Measurements from ENCODE around the gene TECTA. TPM values are rescaled to one million over a fixed set of nuclear protein-coding genes. Genes with fewer than 3 reads are reported as not detected.
"Not testable (repeated sequence)": the region's sequence is repeated elsewhere in the genome, so short reads cannot be mapped to it uniquely, and the experiment has no call there.

The TECTA gene
- total RNA-seq, 1 donor from 2014 or later: 0.28 TPM

DNA sequence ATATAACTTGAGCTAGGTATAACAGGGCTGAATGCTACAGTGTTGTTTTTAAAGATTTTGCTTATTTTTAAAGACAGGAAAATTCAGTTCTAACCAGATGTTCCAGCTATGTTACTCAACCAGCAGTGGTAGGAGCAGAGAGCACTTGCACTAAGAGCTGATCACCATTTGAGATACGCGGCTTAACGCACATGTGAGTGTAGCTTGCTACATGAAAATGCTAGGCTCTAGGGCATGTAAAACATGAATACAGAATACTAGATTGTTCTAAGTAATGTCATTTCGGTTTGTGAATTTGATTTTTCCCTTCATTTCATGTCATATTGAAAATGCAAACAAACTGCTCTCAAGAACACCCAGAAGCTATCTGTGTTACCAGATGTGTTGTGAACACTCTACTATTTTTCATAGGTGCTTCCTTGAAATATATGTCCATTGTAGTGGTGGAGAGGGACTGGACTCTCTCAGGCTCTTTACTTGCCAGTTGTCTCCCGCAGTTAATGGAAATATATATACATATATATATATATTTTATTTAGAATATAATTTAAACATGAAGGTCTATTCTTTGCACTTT is 10.8 kb upstream of the TECTA start:
- no peak for ATAC-seq

DNA sequence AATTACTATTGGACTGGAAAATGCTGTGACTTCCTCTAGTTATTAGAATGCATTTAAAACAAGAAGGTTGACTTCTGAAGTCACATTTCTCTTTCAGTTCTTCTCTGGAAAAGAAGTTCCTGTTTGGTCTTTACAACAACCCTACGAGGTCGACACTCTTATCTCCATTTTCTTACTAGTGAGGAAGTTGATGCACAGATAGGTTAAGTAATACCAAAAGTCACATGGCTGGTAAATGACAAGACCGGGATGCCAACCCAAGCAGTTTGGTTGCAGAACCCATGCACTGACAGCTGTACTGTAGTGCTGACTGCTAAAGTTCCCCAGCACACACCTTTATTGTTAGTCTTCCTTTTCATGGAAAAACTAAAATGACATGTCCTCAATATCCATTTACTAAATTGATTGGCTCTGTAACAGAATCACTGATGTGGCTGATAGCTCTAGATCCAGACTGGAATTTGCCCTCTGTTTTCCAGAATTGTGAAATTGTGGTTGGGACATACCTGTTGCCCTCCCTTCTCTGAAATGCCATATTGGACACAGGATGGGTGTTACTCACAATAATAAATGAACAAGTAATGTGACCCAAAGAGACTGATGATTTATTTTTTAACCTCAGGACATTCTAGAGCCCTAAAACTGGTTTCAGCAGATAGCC is 9.4 kb upstream of the TECTA start:
- ATAC-seq: no peak

DNA sequence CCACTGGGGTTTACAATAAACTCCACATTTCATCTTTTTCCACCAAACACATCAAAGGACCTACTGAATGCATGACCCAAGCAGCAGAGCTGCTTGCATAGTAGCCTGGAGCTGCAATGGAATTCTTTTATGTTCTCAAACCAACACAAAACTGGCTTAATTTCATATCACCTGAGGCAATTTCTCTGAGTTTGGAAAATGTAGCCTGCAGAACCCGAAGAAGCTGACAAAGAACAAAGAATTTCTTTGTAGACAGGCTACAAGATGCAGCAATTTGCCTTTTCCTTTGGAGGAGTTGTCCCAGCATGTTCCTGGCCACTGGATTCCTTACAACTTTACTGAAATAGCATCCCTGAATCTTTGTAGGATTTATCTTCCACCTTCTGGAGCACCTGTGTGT is 5.5 kb upstream of the TECTA start:
- no peak for ATAC-seq

DNA sequence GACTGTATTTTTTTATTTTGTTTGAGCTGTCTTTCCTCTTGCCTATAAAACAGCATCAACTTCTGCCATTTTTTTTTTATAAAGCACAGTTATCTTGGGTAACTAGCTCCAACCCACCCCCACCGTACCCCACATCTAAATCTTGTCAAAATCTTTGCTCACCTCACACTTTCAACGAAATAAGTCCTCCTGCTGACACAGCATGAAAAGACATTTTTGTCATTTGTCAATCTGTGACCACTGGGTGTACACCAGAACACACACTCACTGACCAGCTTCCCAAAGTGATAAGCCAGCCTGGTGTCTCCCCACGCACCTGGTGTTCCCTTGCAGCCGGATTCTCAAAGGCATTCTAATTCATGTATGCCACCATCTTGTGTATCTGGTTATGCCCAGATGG is 1.7 kb upstream of the TECTA start:
- ATAC-seq: no peak

DNA sequence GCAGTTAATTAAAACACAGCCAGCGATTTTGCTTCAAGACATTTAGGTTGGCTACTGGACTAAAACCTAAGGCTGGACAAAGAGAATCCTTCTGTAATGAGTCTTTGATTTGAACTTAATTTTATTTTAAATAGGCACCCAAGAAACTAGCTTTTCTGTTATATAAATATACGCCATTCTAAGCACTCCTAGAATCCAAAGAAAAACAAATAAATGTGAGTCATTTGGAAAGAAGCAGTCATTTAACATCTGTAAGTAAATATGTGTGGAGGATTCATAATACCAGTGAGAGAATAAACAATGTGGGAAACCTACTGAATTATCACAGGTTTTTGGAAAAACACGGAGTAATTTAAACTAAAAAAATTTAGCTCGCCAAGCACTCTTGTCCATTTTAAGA is 1.2 kb upstream of the TECTA start:
- ATAC-seq: no peak

DNA sequence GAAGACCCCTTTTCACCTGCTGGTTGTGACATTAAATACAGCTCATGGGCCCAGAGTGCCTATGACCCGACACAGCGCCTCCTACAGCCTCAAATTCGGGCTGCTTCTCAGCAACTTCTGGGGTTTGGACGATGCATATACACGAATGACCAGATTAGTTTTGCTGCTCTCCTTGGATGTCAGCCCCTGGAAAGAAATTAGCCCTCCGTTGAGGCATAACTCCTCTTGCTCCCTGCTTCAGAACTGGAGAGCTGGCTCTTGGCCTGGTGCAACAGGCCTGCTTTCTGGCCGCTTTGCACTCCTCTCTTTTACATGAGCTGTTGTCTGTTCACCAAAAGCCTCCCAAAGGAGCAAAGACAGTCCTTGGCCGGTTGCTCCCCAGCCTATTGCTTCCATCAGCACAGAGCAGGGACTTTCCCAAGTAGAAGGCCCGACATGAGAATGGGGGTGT is 3.3 kb downstream of the TECTA start:
- no peak for ATAC-seq

DNA sequence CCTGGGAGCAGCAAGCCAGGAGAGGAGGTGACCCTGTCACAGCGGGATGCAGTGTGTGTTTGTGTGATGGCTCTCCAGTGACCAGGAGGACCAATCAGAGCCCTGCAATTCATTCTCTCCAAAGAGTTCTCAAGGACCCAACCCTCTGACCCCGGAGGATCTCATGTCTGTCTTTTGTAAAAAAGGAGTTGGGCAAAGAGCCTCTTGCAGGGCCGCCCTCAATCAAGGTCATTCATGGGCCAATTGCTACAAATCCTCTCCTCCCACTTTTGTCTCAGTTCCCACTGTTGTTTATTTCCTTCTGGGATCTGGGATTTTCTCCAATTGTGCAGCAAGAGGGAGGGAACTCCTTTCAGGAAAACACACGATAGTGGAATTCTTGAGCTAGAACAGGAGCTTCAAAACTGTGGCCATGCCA is 4.0 kb downstream of the TECTA start:
- no peak for ATAC-seq

DNA sequence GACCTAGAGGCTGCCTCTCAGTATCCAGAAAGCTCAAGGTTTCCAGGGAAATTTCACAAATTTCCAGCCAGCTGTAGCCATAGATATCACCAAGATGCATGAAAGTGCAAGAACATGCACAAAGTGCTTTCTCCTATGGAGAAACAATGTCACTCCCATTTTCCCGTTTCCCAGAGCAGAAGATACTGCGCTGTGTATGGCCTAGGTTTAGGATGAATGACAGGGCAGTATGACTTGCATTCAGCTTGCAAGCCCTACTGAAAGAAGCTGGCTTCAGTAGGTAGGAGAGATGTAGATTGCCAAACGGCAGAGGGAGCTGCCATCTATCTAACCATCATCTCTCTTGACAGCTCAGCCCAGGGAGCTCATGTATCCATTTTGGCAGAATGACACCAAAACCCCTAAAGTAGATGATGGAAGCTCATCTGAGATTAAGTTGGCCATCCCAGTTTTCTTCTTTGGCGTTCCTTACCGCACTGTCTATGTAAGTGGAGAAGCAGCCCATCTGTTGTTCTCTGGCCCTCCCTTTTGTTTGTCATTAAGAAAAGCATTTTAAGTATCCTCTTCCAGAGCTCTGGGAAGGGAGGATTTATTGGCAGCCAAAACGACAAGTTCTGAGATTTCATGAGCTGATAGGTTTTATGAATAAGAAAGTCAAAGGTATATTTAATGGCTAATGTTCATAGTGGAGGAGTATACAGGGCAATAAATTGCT is 4.6 kb downstream of the TECTA start:
- no peak for ATAC-seq

DNA sequence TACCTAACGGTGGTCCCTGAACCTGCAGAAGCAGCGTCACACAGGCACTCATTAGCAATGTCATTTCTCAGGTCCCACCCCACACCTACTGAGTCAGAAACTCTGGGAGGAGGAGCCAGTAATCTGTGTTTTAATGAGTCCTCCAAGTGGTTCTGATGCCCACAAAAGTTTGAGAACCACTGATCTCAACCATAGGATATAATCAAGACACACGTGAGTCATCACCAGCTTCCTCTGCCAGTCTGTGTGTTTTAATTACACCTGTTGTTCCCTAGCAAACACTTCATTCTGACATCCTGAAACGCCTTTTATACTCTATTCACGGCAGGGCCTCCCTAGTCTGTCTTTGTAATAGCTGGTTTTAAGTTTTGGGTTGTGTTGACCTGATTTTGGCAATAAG is 5.8 kb downstream of the TECTA start:
- ATAC-seq: no peak

DNA sequence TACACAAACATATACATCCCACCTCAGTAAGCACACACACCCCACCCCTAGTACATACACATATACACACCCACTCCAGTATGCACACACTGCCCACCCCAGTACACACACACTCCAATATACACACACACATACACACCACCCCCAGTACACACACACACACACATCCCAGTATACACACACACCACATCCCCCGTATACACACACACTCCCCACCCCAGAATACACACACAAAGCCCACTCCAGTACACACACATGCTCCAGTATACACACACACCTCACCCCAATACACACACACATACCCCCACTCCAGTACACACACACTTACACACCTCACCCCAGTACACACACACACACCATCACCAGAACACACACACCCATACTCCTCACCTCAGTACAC is 7.4 kb downstream of the TECTA start:
- ATAC-seq: no peak

DNA sequence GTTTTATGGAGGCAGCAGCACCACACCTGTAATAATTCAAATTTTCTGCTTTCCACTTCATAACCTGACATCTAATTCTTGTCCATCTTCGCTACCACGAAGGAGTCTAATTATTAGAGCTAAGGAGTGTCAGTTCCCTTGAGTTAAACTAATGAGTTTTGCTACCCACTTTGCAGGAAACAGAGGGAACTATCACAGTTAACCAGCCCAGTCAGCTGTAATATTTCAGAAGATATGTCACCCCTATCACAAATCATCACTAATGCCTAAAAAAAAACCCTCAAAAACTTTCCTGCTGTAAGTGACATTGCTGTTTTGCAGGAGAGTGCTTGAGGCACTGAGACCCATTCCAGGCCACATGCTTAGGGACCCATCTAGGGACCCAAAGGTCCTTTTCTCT is 8.4 kb downstream of the TECTA start:
- no peak for ATAC-seq

DNA sequence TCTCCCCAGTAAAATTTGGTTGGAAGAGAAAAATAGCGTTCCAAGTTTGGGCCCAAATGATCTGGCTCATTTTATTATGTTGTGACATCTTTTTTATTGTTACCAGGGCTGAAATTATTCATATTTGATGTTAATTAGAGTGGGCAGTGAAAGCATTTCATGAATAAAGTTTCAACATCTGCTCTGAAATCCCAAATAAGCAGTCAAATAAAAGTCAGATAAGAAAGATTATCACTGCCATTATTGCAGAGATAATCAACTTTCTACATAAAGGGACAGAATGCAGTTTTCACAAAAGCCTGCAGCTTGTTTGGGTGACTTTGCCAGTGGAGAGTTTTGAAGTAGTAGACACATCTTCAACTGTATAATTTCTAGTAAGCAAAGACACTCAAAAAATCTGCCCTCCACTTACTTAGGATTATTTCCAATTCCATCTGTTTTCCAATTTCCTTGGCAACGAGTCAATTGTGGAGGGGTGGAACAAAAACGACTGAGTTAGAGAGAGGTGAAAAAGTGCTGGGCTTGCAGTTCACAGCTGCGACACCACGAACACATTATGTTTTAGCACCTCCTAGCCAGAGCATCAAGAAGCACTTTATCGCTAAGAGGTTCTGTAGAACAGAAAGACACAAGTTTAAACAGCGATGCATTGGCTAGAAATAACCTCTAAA is 9.0 kb downstream of the TECTA start:
- ATAC-seq: no peak

DNA sequence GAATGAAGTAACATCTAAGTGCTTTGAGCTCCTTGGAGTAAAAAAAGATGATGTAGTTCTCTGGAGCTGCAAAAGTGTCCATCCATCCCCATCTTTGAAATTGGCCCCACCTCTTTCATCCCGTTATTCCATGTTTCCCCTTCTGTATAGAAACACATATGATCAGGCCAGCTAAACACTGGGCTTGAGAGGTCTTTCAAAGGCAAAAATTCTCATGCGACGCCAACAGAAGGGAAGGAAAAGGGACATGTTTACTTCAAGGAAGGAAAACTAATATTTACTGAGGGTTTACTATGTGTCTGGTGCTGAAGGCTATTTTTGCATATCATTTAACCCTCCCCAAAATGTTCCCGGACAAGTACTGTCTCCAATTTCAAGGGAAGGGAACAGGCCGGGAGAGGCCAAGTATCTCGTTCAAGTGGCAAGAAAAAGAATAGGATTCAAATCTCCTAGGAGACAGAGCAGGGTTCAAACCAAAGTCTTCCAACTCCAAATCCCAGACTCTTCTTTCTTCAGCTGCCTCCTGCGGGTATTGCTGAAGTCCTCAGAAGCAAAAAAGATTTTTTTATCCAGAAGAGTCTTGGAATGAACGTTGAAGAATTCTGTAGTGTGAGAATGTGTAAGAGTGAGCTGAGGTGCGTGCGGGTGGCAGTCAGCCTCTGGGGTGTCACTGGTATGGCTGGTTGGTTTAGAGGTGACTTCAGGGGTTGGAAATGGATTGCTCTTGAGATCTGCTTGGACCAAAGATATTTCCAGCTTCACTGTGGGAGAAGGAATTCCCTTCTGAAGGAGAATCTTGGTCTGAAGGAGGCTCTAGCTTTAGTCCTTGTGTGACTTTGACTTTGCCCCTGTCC is 10.1 kb downstream of the TECTA start:
- ATAC-seq: no peak

DNA sequence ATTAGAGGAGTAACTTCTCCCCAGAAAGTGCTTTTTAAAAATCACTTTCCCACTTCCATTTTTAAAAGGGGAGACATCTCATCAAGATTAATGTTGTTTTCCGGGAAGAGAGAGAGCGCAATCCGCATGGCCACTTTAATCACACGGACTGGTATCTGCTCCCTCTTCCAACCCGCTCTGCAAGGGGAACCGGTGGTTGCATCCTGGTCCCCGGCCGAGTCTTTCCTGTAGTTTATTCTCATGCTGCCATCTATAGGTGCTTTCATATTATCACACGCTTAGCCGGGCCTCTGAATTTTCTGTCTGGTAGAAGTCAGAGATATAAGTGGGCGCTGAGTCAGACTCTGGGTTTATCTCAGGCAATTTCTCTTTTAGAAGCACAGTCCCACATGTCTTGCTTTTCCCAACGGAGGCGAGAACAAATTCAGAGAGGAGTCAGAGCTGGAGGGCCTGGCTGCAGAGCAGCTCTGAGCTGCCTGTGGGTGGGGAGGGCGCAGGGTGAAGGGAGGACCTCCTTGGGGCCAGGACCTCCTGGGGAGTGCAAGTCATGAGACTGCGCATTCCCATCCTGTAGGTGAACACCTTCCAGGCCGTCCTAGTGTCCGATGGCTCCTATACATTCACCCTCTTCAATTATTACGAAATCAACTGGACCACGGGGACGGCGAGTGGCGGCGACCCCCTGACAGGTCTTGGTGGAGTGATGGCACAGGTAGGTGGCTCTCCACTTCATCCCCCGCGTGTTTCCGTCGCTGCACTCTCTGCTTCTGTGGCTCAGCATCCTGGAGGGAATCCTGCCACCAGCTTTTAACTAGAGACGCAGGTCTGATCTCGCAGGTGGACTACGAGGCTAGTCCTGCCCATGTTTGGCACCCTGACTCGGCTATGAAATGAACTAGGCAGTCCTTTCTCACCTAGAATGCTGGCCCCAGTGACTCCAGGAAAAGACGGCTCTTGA is 11.7 kb downstream of the TECTA start:
- ATAC-seq: peak; percentile 82

DNA sequence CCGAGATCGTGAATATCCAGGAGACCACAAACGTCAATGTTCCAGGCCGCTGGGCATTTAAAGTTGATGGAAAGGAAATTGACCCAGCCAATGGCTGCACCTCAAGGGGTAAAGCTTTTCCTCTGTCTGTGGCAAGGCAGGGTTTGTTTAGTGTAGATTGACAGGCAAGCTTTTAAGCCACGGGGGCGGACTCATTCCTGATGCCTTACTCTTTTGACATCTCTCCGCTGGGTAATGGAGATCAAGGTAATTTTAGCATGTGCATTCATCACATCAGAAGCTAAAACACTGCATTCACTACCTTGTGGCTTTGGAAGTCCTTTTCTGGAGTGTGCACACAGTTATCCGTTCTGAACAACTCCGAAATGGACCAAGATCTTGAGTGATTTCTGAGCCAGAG is 12.6 kb downstream of the TECTA start:
- no peak for ATAC-seq

DNA sequence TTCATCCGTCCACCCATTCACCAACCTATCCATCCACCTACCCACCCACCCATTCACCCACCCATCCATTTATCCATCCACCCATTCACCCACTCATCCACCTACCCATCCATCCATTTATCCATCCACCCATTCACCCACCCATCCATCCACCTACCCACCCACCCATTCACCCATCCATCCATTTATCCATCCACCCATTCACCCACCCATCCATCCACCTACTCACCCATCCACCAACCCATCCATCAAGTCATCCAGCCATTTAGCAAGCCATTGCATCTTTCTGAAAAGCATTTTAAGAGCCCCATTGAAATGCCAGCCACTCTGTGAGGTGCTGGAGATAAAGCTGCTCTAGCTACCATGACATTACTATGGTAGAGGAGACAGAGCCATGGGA is 14.0 kb downstream of the TECTA start:
- ATAC-seq: not testable (repeated sequence)

DNA sequence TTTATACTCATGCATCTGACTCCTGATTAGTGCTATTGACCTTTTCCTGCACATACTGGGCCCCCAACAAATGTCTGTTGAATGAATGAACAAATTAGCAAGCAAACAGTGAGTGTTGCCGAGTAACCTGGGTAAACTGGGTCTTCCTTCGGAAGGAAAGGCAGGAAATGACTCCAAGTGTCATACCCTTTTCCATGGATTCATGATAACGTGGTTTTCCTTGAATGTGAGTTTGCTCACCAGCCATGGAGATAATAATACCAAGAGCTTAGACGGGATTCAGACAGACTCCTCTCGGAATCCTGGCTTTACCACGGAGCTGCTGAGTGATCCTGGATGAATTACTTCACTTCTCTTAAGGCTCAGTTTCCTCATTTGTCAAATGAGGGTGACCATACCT is 16.7 kb downstream of the TECTA start:
- no peak for ATAC-seq

DNA sequence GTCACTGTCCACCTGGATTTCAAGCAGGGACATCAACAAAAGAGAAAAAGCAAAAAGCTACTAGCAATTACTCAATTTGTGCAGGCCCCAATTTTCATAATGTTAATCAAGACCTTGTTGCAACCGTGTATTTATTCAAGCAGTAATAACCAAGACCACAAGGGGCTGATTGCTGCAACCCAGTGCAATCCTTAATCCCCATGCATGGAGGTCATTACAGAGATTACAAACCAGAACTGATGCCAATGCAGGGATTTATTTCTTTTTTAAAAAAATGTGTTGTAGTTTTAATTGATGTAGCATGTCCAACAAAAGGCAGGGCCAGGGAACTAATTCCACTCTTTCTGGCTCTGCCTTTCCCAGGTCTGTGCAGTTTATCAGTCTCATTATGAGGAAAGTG is 18.4 kb downstream of the TECTA start:
- ATAC-seq: no peak

DNA sequence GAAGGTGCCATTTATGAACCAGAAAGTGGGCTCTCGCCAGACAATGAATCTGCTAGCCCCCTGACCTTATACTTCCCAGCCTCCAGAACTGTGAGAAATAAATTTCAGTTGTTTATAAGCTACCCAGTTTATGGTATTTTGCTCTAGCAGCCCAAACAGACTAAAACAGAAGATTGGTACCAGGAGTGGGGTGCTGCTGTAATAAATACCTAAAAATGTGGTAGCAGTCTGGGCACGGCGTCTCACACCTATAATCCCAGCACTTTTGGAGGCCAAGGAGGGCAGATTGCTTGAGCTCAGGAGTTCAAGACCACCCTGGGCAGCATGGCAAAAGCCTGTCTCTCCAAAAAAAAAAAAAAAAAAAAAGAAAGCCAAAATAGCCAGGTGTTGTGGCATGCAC is 21.3 kb downstream of the TECTA start:
- ATAC-seq: no peak

DNA sequence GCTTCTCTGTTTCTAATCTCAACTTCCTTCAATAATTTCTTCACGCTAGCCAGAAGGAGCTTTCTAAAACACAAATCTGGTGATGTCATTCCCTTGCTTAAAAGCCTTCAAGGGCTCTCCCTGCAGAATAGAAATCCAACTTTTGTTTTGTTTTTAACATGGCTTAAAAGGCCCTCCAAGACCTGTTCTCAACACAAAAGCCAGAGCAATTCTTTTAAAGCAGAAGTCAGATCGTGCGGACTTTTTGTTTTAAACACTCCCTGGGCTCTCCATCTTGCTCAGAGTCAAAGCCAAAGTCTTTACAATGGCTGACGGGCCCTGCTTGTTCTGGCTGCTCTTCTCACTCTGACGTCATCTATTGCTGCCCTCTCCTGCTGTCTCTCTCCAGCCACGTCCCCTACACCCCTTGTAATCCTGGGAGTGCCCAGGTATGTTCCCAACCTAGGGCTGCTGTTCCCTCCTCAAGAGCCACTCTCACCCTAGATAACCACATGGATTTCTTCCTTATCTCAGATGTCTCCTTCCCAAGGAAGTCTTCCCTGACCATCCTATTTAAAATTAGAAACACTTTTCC is 22.5 kb downstream of the TECTA start:
- ATAC-seq: no peak

DNA sequence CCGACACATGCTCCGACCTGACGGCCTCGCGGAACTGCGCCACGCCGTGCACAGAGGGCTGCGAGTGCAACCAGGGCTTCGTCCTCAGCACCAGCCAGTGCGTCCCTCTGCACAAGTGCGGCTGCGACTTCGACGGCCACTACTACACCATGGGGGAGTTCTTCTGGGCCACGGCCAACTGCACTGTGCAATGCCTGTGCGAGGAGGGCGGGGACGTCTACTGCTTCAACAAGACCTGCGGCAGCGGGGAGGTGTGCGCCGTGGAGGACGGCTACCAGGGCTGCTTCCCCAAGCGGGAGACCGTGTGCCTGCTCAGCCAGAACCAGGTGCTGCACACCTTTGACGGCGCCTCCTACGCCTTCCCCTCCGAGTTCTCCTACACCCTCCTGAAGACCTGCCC is 26.8 kb downstream of the TECTA start:
- ATAC-seq: no peak
